GM21529 (cell line): ENCODE data around the gene GNAI3.

ENCODE experiments used
- ATAC-seq: cut with Tn5 transposase; IDR thresholded peaks from one replicate; pipeline ENCODE4 v1.9.1; 2021; ENCODE audit not compliant: unreplicated experiment

GNAI3 gene

DNA sequence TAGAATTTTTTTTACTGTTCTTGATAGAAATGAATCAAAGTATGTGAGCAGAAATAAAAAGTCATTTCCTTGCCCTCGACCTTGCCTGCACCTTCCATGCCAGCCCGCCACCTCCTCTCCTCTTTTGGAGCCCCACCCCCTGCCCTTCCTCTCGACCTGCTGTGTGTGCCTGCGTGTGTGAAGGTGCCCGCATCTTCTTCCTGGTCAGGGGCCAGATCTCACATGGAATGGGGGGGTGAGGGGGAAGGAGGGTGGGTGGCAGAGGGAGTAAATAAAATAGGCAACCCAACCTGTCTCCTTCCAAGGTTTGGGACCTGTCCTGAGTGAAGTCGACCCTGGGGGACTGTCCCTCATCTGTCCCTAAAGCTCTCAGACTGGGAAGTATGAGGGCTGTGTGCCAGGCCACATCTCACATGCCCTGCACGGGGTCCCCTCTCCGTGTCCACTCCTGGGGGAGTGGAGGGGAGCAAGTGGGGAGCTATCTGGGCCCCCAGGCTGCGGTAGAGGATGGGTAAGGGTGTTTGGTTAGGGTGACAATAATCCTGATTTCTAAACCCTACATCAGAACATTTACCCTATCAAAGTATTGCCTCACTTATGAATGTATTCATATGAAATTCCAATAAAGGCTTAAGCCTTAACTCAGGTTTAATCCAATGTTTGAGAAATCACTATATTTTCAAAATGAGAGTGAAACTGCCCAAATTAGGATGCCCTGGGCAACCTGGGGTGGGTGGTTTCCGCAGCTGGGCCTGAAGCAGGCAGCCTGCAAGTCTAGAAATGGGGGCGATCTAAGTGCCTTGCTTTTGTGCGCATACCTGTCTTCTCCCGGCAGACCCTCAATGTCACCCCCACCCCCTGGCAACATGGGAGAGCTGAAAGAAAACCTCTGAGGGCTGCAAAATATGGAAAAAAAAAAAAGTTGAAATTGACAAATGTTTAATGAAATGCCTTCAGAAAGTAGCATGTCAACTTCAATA, 86.6 kb downstream of the GNAI3 start:
- ATAC-seq: no peak

GRCh38 chr1:109635862-109636200, 87.4 kb downstream of the GNAI3 start:
- ATAC-seq: no peak

DNA sequence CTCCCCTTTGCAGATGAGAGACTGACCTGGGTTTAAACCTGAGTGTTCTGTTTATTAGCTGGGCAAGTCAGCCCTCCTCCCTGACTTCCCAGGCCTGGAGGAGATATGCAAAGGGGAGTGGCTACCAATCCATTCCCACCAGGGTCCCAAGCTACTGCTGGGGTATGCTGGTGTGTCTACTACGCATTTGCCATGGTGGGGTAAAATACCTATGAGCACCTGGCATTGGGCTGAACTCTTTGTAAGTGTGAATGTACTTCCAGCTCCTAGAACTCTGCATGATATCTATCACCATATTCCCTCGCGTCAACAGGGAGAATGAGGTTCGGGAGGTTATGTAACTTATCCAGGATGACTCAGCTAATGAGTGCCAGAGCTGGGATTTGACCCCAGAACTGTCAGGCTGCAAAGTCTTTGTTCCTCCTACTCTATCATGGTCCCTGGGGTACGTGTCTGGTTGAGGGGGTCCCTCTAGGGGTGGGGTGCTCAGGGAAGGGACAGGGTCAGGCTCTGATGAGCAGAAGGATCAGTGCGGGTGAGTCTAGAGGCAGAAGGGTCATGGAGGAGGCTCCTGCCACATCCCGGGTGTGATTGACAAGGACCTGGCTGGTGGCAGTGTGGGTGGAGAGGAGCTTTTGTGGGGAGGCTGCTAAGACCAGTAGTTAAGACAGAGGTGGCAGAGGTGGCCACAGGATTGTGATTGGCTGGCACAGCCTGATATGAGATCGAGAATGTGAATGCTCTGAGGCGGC, 88.0 kb downstream of the GNAI3 start:
- no peak for ATAC-seq

DNA sequence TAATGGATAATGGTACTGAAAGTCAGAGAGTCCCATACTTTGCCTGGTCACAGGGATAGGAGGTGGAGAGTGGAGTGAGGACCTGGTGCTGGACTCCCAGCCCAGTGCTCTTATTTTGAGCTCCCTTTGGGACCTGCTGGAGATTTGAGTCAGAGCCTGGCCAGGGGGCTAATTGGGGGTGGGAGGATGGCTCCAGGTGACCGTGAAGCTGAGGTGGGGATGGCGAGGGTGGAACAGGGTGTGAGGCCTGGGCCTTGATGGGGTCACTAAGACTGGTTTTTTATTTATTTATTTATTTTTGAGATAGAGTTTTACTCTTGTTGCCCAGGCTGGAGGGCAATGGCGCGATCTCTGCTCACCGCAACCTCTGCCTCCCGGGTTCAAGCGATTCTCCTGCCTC, 89.0 kb downstream of the GNAI3 start:
- ATAC-seq: no peak

- ATAC-seq: no peak
Observed at GRCh38 chr1:109639063-109639840, 90.8 kb downstream of the GNAI3 start.

DNA sequence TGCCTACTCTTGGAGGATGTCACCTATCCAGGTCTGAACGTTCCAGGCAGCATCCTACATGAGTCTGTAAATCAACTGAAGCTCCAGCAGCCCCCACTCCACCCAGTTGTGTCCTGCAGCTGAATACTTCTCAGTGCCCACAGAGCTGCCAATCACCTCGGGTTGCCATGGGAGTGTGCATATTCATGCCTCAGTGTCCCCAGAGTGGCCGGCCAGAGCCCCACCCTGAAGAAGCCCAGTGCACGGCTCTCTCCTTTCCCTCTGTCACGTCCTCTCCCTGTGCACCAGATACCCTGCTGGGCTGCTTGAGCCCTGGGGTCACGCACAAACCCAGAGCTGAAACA, 91.4 kb downstream of the GNAI3 start:
- no peak for ATAC-seq

DNA sequence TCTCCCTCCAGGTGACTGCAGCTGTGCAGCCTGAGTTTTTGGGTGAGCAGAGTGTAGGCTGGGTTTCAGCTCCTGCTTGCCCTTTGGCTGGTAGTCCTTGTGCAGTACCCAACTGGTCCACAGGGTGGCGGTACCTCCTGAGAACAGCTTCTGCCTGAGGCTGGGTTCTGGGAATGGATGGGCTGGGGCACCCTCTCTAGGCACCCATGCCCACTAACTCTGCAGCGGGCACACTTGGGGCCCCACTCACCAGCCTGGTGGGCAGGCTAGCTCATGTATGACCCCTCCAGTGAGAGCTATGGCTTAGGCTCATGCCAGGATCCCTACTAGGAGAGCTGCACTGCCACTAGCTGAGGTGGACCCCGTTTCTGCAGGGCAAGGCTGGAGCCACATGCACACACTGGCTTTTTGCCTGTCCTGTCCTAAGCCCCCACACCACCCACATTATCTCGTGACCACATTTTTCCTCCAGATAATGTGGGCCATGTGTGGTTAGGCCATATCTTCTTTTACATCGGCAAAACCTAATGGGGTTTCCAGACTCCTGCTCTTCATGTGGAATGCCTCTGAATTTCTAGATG, 92.0 kb downstream of the GNAI3 start:
- peak; percentile 58 for ATAC-seq

- ATAC-seq: no peak
Observed at GRCh38 chr1:109641078-109641740, 92.8 kb downstream of the GNAI3 start.

DNA sequence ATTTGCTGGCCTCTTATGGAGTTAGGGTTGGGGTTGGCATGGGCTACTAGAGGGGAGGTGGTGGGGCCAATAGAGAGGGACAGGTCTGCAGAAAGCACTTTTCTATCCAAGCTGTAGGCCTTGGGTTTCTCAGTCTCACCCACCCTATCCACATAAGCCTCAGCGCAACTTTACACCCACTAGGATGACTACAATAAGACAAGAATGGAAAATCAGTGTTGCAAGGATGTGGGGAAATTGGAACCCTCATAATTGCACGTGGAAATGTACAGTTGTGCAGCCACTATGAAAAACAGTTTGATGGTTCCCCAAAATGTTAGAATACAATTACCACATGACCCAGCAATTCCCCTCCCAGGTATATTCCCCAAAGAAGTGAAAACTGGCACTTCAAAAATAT, 93.4 kb downstream of the GNAI3 start:
- no peak for ATAC-seq

DNA sequence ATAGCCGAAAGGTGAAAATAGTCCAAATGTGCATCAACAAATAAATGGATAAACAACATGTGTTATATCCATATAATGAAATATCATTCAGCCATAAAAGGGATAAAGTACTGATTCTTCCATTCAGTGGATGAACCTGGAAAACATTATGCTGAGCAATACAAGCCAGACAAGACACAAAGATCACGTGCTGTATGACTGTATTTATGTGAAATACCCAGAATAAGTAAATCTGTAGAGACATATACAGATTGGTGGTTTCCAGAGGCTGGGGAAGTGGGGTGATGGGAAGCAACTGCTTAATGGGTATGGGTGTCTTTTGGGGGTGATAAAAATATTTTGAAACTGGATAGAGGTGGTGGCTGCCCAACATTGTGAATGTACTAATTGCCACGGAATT, 94.2 kb downstream of the GNAI3 start:
- ATAC-seq: no peak

- peak; percentile 81 for ATAC-seq
Observed at GRCh38 chr1:109643385-109644230, 95.2 kb downstream of the GNAI3 start.

GRCh38 chr1:109644670-109645069, 96.3 kb downstream of the GNAI3 start:
- ATAC-seq: no peak

DNA sequence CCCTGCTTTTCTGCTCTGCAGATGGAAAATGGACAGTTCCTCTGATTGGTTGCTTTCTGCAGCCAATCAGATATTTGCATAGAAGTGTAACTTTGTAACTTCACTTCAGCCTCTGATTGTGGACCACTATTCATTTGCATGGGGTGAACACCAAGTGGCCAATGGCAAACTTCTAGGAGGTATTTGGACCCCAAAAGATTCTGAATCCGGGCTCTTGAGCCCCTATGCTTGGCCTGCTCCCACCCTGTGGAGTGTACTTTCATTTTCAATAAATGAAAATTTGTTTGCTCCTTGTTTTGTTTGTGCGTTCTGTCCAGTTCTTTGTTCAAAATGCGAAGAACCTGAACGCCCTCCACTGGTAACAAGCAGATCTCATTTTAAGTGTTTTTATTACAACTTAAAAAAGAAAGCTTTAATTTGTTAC, 101.1 kb downstream of the GNAI3 start:
- no peak for ATAC-seq

DNA sequence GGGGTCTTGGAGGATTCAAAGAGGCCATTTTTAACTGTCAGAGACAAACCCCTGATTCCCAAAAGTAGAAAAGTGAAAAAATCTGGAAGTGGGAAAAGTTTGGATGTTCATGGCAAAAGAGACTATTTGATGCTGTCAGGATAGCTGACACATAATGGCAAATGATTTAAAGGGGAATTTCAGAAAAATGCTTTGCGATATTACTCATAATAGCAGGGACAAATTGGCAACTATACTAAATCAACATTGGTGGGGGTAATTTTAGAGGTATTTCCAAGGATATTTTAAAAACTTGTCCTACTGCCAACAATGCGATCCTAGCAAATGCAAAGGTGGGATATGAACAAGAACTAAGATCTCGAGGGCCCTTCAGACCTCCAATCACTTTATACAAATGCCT, 102.2 kb downstream of the GNAI3 start:
- no peak for ATAC-seq

DNA sequence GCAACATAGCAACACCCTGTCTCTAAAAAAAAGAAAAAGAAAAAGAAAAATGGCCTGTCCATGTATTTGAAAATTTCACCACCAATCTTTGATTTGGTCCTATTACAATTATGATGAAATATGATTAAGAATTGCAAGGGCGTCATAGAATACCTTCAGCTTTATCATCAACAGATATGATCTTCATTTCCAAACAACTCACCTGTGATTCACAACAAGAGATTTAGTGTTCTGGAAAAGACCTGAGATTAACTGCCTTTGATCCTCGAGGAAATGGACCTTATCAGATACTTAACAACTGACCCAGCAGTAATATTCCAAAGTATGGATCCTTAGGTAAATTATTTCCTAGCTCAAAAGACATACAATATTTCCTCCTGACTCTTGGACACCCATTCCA, 104.0 kb downstream of the GNAI3 start:
- no peak for ATAC-seq

DNA sequence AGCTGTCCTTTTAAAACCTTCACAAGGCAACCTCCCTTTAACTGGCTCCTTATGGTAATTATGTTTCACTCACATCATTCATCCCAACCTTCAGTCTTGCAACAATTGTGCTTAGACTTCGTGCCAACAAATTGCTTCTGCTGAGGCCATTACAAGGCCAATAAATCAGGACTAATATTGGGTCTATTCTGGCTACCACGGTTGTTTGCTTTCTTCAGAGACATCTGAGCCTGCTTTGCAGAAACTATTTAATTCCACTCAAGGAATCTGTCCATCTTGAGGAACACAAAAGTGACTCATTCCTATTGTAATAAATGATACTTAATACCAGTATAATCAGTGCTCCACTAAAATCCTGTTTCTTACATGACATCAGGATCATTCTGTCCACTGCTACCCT, 104.9 kb downstream of the GNAI3 start:
- ATAC-seq: no peak

DNA sequence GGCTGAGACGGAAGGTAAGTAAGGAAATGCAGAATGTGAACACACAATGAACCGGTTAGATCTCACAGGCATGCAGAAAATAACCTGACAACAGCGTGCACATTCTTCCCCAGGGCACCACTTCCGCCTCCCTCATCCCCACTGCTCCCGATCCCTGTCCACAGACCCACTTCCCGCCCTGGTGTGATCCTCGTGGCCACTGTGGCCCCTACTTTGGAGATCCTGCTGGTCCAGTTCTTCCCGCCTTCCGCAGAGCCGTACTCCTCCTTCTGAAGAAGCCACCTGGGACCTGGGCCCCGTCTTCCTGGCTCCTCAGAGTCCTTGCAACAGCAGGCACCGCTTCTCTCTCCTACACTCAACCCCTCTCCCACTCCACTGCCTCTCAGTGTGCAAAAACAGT, 106.1 kb downstream of the GNAI3 start:
- no peak for ATAC-seq

DNA sequence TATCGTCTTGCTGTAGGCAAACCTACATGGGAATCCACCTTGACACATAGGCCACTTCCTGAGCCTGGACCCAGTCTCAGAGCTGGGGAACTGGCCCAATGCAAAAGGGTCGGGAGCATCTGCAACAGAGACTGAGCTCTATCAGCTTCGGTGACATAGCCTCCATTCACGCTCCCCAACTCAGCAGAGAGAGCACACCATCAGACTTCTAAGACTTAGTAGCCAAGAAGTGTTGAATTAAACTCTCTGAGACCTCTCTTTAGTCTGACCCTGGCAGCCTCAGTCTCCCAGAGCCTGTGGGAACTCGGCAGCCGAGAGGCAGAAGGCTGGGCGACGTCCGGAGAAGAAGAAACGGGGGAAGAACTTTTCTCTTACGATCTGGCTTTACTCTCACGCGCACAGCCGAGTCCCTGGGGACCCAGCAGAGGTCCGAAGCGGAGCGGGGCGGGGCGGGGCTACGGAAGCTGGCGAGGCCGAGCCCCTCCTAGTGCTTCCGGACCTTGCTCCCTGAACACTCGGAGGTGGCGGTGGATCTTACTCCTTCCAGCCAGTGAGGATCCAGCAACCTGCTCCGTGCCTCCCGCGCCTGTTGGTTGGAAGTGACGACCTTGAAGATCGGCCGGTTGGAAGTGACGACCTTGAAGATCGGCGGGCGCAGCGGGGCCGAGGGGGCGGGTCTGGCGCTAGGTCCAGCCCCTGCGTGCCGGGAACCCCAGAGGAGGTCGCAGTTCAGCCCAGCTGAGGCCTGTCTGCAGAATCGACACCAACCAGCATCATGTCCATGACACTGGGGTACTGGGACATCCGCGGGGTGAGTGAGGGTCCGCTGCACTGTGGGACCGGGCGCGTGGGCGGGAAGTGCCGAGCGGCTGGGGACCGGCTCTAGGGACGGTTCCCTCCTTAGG, 107.5 kb downstream of the GNAI3 start, which contains the start of gene GSTM4:
Gene GSTM4, plus strand, starts transcription at position 485 of the 905 bp plus-strand sequence. Its CDS starts 291 bp downstream, at position 776.
- peak; percentile 87 for ATAC-seq

- ATAC-seq: no peak
Observed at GRCh38 chr1:109657395-109657794, 109.0 kb downstream of the GNAI3 start.
